ENCODE results near the gene FAIM2.

GRCh38 chr12:49899921-49900320, 3.8 kb downstream of the FAIM2 start:
- TF ChIP-seq CTCF (IDR thresholded peaks at IDR 0.05) = no peak
- TF ChIP-seq POLR2A (IDR thresholded peaks at IDR 0.05; ENCODE audit: low read depth) = no peak
- no peak for TF ChIP-seq POLR2AphosphoS5 (IDR thresholded peaks at IDR 0.05)
- TF ChIP-seq EP300 (IDR thresholded peaks at IDR 0.05) = no peak

All from esophagus muscularis mucosa (tissue), 4 donors.